GM23338 (cell line): ENCODE data around the gene VDAC1. TPM values are rescaled to one million over a fixed set of nuclear protein-coding genes. Genes with fewer than 3 reads are reported as not detected.

Experiments
- ATAC-seq: fragments of 200-7000 bp; cut with Tn5 transposase; 3 replicates; pipeline ENCODE4 v1.9.1; 2020
- DNase-seq: peaks from one replicate; pipeline ENCODE4 v3.0.0-alpha.2; 2015; ENCODE audit warnings: low spot score
- H2AFZ ChIP-seq: fragments of 200-600 bp; sonication (generic); 2 replicates; pipeline ENCODE4 v1.8.0; 2016; ENCODE audit warnings: antibody characterized with exemption, mild to moderate bottlenecking, moderate library complexity
- H3F3A ChIP-seq: fragments of 200-600 bp; sonication (generic); replicated peaks from 2 replicates; pipeline ENCODE4 v1.8.0; 2017; ENCODE audit warnings: antibody characterized with exemption, mixed run types, low read depth
- H3K27ac ChIP-seq: fragments of 200-600 bp; sonication (generic); 2 replicates; pipeline ENCODE4 v1.6.1; 2016; ENCODE audit warnings: low read depth
- H3K27me3 ChIP-seq: fragments of 200-600 bp; sonication (generic); 2 replicates; pipeline ENCODE4 v1.8.0; 2016; ENCODE audit warnings: mild to moderate bottlenecking, mixed run types, moderate library complexity; ENCODE audit not compliant: insufficient read depth
- H3K36me3 ChIP-seq: fragments of 200-600 bp; sonication (generic); 2 replicates; pipeline ENCODE4 v1.8.0; 2016; ENCODE audit warnings: mild to moderate bottlenecking; ENCODE audit not compliant: insufficient read depth
- H3K4me1 ChIP-seq: fragments of 200-600 bp; sonication (generic); 2 replicates; pipeline ENCODE4 v1.8.0; 2016; ENCODE audit warnings: mild to moderate bottlenecking, moderate library complexity; ENCODE audit not compliant: insufficient read depth
- H3K4me2 ChIP-seq: fragments of 200-600 bp; sonication (generic); 2 replicates; pipeline ENCODE4 v1.7.1; 2017; ENCODE audit warnings: mixed run types
- H3K4me3 ChIP-seq: fragments of 200-600 bp; sonication (generic); 2 replicates; pipeline ENCODE4 v1.6.1; 2016; ENCODE audit warnings: mixed run types
- H3K79me2 ChIP-seq: fragments of 200-600 bp; sonication (generic); replicated peaks from 2 replicates; pipeline ENCODE4 v1.8.0; 2017; ENCODE audit warnings: mild to moderate bottlenecking; ENCODE audit not compliant: insufficient read depth
- H3K9me2 ChIP-seq: fragments of 200-600 bp; sonication (generic); 2 replicates; pipeline ENCODE4 v1.8.0; 2017; ENCODE audit not compliant: insufficient read depth
- H4K20me1 ChIP-seq: fragments of 200-600 bp; sonication (generic); replicated peaks from 2 replicates; pipeline ENCODE4 v1.8.0; 2017; ENCODE audit warnings: mild to moderate bottlenecking; ENCODE audit not compliant: insufficient read depth
- H3K27ac Mint-ChIP-seq: 2 replicates; pipeline ENCODE4 v1.8.0; 2020; ENCODE audit warnings: inconsistent platforms, mild to moderate bottlenecking, moderate library complexity, mixed read lengths
- H3K27me3 Mint-ChIP-seq: 3 replicates; pipeline ENCODE4 v1.8.0; 2022; ENCODE audit warnings: low read depth, mild to moderate bottlenecking, moderate library complexity, mixed read lengths, inconsistent platforms; ENCODE audit not compliant: insufficient read depth, poor library complexity
- H3K36me3 Mint-ChIP-seq: 3 replicates; pipeline ENCODE4 v1.8.0; 2021; ENCODE audit warnings: low read depth, mild to moderate bottlenecking, inconsistent platforms, moderate library complexity, mixed read lengths
- H3K4me1 Mint-ChIP-seq: 3 replicates; pipeline ENCODE4 v1.8.0; 2020; ENCODE audit warnings: mild to moderate bottlenecking, inconsistent platforms, mixed read lengths
- H3K4me3 Mint-ChIP-seq: 3 replicates; pipeline ENCODE4 v1.8.0; 2021; ENCODE audit warnings: moderate library complexity, mild to moderate bottlenecking, inconsistent platforms, mixed read lengths
- H3K9me3 Mint-ChIP-seq: 3 replicates; pipeline ENCODE4 v1.8.0; 2020; ENCODE audit warnings: moderate library complexity, mild to moderate bottlenecking, inconsistent platforms, mixed read lengths
- CREB1 ChIP-seq: fragments of 250-450 bp; sonication (Bioruptor Pico); IDR thresholded peaks from 2 replicates; pipeline ENCODE4 v1.5.0; 2020; ENCODE audit warnings: low read depth, mild to moderate bottlenecking, moderate library complexity
- EZH2 ChIP-seq: fragments of 200-600 bp; sonication (generic); IDR thresholded peaks from one replicate; pipeline ENCODE4 v1.8.0; 2017; ENCODE audit warnings: antibody characterized with exemption, mild to moderate bottlenecking, low read depth; ENCODE audit not compliant: unreplicated experiment
- EZH2phosphoT487 ChIP-seq: fragments of 200-600 bp; sonication (generic); IDR thresholded peaks from one replicate; pipeline ENCODE4 v1.8.1; 2018; ENCODE audit warnings: antibody characterized with exemption; ENCODE audit not compliant: unreplicated experiment
- JUNB ChIP-seq: IDR thresholded peaks from one replicate; pipeline ENCODE4 v1.6.1; 2016; ENCODE audit warnings: antibody characterized with exemption; ENCODE audit not compliant: unreplicated experiment
- POLR2AphosphoS5 ChIP-seq: IDR thresholded peaks from 2 replicates; pipeline ENCODE4 v1.6.1; 2016; ENCODE audit warnings: antibody characterized with exemption, low read depth
- STAT1 ChIP-seq: IDR thresholded peaks from one replicate; pipeline ENCODE4 v1.6.1; 2016; ENCODE audit warnings: antibody characterized with exemption; ENCODE audit not compliant: unreplicated experiment
- ZNF331 ChIP-seq: fragments of 250-450 bp; sonication (Bioruptor Pico); IDR thresholded peaks from 2 replicates; pipeline ENCODE4 v1.5.0; 2020; ENCODE audit warnings: low read depth, mild to moderate bottlenecking, moderate library complexity
- polyA plus RNA-seq: library from polyadenylated mRNA; unstranded; fragments of >200 nt; fragmentation: Nextera tagmentation; extraction: Ambion mirVana; gene quantifications from 2 replicates; pipeline ENCODE4 v1.2.1, GENCODE V29; 2016
- total RNA-seq: library from RNA; depleted of rRNA; stranded (reverse); fragments of >200 nt; shearing (Covaris generic); gene quantifications from 2 replicates; pipeline ENCODE4 v1.2.3, GENCODE V29; 2014
- TF ChIP-seq, protein P1 (sequence below), 2 experiments: fragments of 200-600 bp in 1 of 2; sonication (generic) in 1 of 2; conservative IDR thresholded peaks; 2 replicates each; pipeline versions ENCODE4 v1.5.1 to v1.6.1; 2016 to 2017; ENCODE audit warnings: antibody characterized with exemption in 2 of 2, low read depth in 2 of 2, mild to moderate bottlenecking in 2 of 2, moderate library complexity in 1 of 2
- TF ChIP-seq, protein P2 (sequence below): IDR thresholded peaks from 2 replicates; pipeline ENCODE4 v1.6.1; 2016; ENCODE audit warnings: antibody characterized with exemption

The VDAC1 gene
- total and polyA plus RNA-seq, 2 experiments from 2014 or later: 300 to 329 TPM

DNA sequence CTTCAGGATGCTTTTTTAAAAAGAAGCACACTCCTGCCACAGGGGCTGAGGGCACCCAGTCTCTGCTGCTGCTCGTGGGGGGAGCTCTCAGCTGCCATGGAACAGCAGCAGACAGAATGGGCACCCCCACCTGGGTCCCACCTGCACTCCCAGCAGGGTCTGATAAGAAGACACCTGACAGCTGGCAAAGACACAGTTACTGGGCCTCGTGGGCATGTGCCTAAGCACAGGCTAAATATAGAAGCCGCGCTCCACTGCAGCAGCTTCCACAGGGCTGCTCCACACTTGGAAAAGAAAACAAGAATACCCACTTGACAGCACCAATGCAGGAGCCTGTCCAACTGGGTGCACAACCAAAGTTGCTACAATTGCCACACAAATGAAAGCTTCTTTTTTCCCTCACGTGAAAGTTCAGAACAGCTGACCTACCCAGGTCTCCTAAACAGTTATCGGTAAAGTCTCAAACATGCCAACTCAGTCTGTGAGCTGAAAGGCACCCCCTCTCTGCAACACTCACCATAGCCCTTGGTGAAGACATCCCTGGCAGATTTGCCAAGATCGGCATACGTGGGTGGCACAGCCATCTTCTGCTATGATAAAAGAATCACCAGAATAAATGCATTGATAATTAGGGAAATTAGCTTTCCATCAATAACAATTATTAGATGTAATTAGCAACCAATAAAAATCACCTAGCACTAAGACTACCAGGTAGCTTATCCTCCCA lies 12.2 kb downstream of the VDAC1 start:
- Histone ChIP-seq H3K4me1 (peaks cover 20% of the 10 kb centered on the region), H3K79me2 (peaks cover 93% of the 10 kb centered on the region), H3K27me3 (no peaks in the 10 kb centered on the region), H3K4me2 (no peak overlapping the region), H3K4me3 (no peak overlapping the region), H3F3A (0 out of 2 replicates have a peak, but pooled peaks cover 8% of the 10 kb centered on the region), H4K20me1 (peaks cover 54% of the 10 kb centered on the region), H3K27ac (no peak overlapping the region), H3K9me2 (no peaks in the 10 kb centered on the region), H2AFZ (no peak overlapping the region), H3K36me3 (peaks cover 39% of the 10 kb centered on the region)
- DNase-seq: no peak
- peaks cover 7% of the 10 kb centered on the region for H3K27me3 Mint-ChIP-seq
- no peak overlapping the region for H3K27ac Mint-ChIP-seq
- TF ChIP-seq EZH2 (no peak), STAT1 (no peak), JUNB (no peak), CREB1 (CRISPR knock-in tag) (no peak), POLR2AphosphoS5 (no peak)
- TF ChIP-seq, protein P1, sequence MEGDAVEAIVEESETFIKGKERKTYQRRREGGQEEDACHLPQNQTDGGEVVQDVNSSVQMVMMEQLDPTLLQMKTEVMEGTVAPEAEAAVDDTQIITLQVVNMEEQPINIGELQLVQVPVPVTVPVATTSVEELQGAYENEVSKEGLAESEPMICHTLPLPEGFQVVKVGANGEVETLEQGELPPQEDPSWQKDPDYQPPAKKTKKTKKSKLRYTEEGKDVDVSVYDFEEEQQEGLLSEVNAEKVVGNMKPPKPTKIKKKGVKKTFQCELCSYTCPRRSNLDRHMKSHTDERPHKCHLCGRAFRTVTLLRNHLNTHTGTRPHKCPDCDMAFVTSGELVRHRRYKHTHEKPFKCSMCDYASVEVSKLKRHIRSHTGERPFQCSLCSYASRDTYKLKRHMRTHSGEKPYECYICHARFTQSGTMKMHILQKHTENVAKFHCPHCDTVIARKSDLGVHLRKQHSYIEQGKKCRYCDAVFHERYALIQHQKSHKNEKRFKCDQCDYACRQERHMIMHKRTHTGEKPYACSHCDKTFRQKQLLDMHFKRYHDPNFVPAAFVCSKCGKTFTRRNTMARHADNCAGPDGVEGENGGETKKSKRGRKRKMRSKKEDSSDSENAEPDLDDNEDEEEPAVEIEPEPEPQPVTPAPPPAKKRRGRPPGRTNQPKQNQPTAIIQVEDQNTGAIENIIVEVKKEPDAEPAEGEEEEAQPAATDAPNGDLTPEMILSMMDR (conservative IDR thresholded peaks at IDR 0.05; ENCODE audit: low read depth in 2 of 2): no peak
- no peak overlapping the region for H3K4me3 Mint-ChIP-seq
- H3K9me3 Mint-ChIP-seq: no peaks in the 10 kb centered on the region; the same call in 2 of the 3 replicates
- peaks cover 37% of the 10 kb centered on the region for H3K36me3 Mint-ChIP-seq
- H3K4me1 Mint-ChIP-seq: peaks cover 31% of the 10 kb centered on the region
- no peak for ATAC-seq

DNA sequence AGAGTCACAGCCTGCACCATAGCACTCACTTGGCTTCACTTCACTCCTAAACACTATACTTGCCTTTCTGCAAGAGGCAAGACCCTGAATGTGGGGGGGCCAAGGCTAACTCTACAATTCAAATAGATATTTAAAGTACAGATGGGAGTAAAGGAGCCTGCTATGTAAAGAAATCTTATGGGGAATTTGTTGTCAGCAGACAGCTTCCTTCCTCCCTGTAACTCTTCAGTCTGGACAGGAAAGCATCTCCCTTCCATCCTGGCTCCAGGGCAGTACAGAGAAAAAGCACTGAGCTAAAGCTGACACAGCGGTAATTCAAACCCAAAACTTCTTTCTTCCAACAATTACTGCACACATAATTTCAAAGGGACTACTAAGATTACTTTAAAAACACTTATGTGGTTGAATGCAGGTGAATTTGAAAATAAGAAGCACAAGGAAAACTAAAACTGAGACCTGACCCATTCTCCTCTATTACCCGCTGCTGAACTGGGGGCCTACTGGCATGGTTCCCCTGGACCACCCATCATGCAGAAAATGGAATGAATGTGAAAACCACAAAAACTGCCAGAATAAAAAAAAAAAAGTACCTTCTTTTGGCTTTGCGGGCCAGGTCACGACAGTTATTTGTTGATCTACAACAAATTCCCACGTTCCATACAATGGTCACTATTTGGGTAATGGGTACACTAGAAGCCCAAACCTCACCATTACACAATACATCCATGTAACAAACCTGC lies 13.4 kb downstream of the VDAC1 start:
- Mint-ChIP-seq H3K4me3 (no peak overlapping the region), H3K4me1 (peaks cover 23% of the 10 kb centered on the region), H3K27ac (no peak overlapping the region), H3K9me3 (no peaks in the 10 kb centered on the region; the same call in 2 of the 3 replicates), H3K27me3 (peaks cover 7% of the 10 kb centered on the region), H3K36me3 (peaks cover 50% of the 10 kb centered on the region)
- Histone ChIP-seq H3K4me2 (no peak overlapping the region), H3F3A (0 out of 2 replicates have a peak, but pooled peaks cover 2% of the 10 kb centered on the region), H3K4me1 (peaks cover 11% of the 10 kb centered on the region), H2AFZ (no peak overlapping the region), H3K36me3 (peaks cover 45% of the 10 kb centered on the region), H3K27me3 (no peaks in the 10 kb centered on the region), H3K27ac (no peak overlapping the region), H3K9me2 (no peaks in the 10 kb centered on the region), H4K20me1 (peaks cover 54% of the 10 kb centered on the region), H3K79me2 (peaks cover 93% of the 10 kb centered on the region), H3K4me3 (no peak overlapping the region)
- no peak for ATAC-seq
- TF ChIP-seq CREB1 (CRISPR knock-in tag) (no peak), JUNB (no peak), EZH2phosphoT487 (no peak), ZNF331 (CRISPR knock-in tag) (no peak)
- TF ChIP-seq, protein P2, sequence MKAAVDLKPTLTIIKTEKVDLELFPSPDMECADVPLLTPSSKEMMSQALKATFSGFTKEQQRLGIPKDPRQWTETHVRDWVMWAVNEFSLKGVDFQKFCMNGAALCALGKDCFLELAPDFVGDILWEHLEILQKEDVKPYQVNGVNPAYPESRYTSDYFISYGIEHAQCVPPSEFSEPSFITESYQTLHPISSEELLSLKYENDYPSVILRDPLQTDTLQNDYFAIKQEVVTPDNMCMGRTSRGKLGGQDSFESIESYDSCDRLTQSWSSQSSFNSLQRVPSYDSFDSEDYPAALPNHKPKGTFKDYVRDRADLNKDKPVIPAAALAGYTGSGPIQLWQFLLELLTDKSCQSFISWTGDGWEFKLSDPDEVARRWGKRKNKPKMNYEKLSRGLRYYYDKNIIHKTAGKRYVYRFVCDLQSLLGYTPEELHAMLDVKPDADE: no peak
- no peak for DNase-seq
